Effector memory CD8-positive, alpha-beta T cell (primary cell): ENCODE measurements around the gene IL17RB.
A peak's percentile ranks its signal among the peaks of the same experiment; 100 is the strongest.

Experiments used
- ATAC-seq: fragments of 150-1000 bp; cut with Tn5 transposase; replicated peaks from 2 replicates; pipeline ENCODE4 v1.10.0; 2021; ENCODE audit warnings: mild to moderate bottlenecking, moderate library complexity
- DNase-seq, 3 experiments: peaks; one replicate each; pipeline ENCODE4 v3.0.0; 2021
- H3K27ac Mint-ChIP-seq, 2 donors: one replicate each; pipeline ENCODE4 v1.8.0; 2022; ENCODE audit warnings: mild to moderate bottlenecking in 2 of 2, mixed read lengths in 2 of 2, moderate library complexity in 2 of 2
- H3K27me3 Mint-ChIP-seq, 2 donors: one replicate each; pipeline ENCODE4 v1.8.0; 2022; ENCODE audit warnings: mixed read lengths in 2 of 2
- H3K36me3 Mint-ChIP-seq: one replicate; pipeline ENCODE4 v1.8.0; 2022; ENCODE audit warnings: mild to moderate bottlenecking, moderate library complexity, mixed read lengths; ENCODE audit not compliant: insufficient read depth
- H3K4me1 Mint-ChIP-seq, 2 donors: one replicate each; pipeline ENCODE4 v1.8.0; 2022; ENCODE audit warnings: low read depth in 2 of 2, mixed read lengths in 2 of 2
- H3K4me3 Mint-ChIP-seq, 2 donors: one replicate each; pipeline ENCODE4 v1.8.0; 2022; ENCODE audit warnings: mild to moderate bottlenecking in 2 of 2, mixed read lengths in 2 of 2, moderate library complexity in 2 of 2
- H3K9me3 Mint-ChIP-seq, 2 donors: one replicate each; pipeline ENCODE4 v1.8.0; 2022; ENCODE audit warnings: mixed read lengths in 2 of 2

The IL17RB gene

DNA sequence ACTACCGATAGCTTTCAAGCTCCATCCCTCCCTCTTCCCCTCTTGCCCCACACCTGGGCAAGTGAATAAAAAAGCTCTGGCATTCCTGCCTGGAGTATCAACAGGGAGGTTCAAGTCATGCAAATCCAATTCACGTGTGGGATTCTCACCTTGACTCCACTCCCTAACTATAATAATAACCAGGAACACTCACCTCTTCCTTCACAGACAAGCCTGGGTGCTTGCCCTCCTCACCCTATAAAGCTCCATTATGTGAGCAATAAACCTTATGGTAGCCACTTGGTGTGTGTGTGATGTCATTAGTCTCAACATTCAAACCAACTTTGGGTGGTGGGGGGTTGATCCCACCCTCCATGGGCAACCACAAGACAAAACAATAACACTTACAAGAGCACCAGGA lies 16.8 kb upstream of the IL17RB start:
- no peaks in the 10 kb centered on the region for H3K36me3 Mint-ChIP-seq
- H3K27me3 Mint-ChIP-seq: no peaks in the 10 kb centered on the region
- ATAC-seq (no peak), DNase-seq (no peak)
- no peak overlapping the region for H3K27ac Mint-ChIP-seq
- no peak overlapping the region for H3K4me3 Mint-ChIP-seq
- H3K4me1 Mint-ChIP-seq: no peaks in the 10 kb centered on the region
- no peaks in the 10 kb centered on the region for H3K9me3 Mint-ChIP-seq

DNA sequence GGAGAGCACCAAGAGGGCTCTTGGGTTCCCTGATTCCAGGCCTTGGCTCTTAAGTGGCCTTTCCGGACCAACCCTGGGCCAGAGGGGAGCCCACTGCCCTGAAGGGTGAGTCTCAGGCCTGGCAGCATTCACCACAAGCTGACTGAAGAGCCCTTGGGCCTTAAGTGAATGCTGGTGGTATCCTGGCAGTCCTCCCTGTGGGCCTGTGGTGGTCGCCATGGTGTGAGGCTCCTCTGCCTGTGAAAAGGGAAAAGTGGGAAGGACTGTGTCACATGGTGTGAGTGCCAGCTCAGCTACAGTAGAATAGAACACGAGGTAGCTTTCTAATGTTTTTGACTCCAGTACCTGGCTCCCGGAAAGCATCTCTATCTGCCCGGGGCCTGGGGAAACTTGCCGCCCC lies 15.4 kb upstream of the IL17RB start:
- no peaks in the 10 kb centered on the region for H3K27me3 Mint-ChIP-seq
- H3K4me3 Mint-ChIP-seq: no peak overlapping the region
- no peak overlapping the region for H3K27ac Mint-ChIP-seq
- DNase-seq (no peak), ATAC-seq (no peak)
- no peaks in the 10 kb centered on the region for H3K4me1 Mint-ChIP-seq
- H3K36me3 Mint-ChIP-seq: no peaks in the 10 kb centered on the region
- H3K9me3 Mint-ChIP-seq: no peaks in the 10 kb centered on the region

DNA sequence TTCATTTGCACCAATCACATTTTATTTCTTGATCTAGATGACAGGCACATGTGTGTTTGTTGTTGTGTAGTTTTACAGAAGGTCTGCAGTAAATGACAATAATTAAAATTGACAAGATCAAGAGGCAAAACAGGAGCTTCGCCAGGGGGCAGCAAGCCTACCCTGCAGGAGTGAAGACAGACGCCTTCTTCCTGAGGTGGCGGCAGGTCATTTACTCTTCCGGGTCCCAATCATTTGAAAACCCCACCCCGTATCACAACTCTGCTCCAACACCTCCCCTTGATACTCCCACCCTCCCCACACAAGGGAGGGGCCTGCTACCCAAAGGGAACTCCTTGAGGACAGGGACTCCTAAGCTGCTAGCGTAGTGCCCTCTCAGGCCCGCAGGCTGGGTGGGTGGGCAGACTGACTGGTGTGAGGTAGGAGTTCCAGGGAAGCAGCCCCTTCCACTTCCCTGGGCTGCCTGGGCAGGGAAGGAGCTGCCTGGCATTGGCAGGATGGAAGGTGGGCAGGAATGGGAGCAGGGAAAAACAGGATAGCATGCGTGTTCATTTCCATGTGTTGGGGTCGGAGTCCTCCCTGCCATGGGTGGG lies 13.2 kb upstream of the IL17RB start:
- DNase-seq (no peak), ATAC-seq (no peak)
- H3K4me3 Mint-ChIP-seq: no peak overlapping the region
- no peaks in the 10 kb centered on the region for H3K36me3 Mint-ChIP-seq
- no peak overlapping the region for H3K27ac Mint-ChIP-seq
- H3K4me1 Mint-ChIP-seq: peaks cover 0 to 8% of the 10 kb centered on the region in 2 donors
- no peaks in the 10 kb centered on the region for H3K9me3 Mint-ChIP-seq
- H3K27me3 Mint-ChIP-seq: peaks cover 3 to 4% of the 10 kb centered on the region in 2 donors

DNA sequence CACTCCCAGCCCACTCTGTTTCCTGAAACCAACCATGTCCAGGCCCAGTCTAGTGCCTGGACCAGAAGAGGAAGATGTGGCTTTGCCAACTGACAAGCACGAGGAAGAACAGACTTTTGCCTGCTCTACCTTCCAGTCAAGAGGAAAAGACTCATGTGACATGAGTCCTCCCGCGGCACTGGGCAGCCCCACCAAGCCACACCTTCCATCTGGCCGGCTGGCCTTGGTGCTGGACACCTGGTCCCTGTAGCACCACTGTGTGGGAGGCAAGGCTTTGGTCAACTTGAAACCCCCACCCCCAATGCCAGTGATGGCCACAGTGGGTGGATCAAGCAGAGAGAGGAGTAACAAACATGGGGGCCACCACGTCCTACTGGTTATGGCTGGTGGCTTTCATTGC lies 12.7 kb upstream of the IL17RB start:
- Mint-ChIP-seq H3K27me3 (peaks cover 7 to 10% of the 10 kb centered on the region in 2 donors), H3K36me3 (no peaks in the 10 kb centered on the region), H3K4me1 (peaks cover 0 to 9% of the 10 kb centered on the region in 2 donors), H3K27ac (no peak overlapping the region), H3K4me3 (no peak overlapping the region), H3K9me3 (no peaks in the 10 kb centered on the region)
- ATAC-seq (no peak), DNase-seq (no peak)

DNA sequence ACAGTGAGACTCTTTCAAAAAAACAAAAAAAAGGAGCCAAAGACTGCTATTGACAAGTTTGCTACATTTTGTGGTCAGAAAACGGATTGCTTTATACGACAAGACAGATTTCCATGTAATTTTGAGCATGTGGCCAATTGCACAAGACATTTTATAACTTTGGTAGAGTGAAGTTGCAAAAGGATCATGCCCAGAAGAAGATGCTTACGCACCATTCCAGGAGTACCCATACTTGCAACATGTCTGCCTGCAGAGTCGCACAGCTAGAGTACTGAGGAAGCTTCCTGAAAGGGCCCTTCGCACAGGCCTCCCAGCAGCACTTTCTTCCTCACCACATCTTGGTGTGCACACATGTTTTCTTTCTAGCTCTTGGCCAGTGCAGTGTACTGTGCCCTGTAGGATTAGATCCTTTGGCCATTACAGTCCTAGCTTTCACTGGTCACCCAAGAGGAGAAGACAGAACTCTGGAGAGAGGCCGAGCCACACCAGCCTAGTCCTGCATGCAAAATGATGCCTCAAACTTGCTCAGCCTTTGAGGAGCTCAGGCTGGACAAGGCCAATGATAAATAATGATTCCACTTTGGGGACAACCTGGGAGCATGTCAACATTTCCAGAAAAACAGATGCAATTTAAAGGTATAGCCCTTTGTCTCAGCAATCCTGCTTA lies 11.8 kb upstream of the IL17RB start:
- Mint-ChIP-seq H3K27me3 (peaks cover 12 to 13% of the 10 kb centered on the region in 2 donors), H3K36me3 (no peaks in the 10 kb centered on the region), H3K9me3 (no peaks in the 10 kb centered on the region), H3K4me1 (peaks cover 0 to 9% of the 10 kb centered on the region in 2 donors), H3K27ac (no peak overlapping the region), H3K4me3 (no peak overlapping the region)
- ATAC-seq: no peak
- no peak for DNase-seq

DNA sequence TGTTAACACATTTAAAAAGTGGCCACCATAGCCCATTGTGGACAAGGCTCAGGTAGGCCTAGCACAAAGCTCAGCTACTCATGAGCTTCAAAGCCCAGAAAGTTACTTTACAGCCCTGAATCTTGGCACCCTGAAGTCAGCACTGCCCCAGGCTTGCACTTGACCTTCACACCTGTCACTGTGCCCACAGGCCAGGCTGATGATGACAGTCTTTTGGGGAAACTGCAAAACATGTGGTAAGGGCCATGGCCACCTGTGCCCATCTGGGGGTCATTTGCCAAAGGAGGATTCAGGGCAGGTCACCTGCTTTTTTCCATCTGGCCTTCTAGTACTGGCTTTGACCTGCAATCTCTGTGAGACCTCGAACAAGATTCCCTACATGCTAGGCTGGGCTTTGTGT lies 11.1 kb upstream of the IL17RB start:
- Mint-ChIP-seq H3K27ac (peak overlapping the region; percentile 24 to 56), H3K27me3 (peaks cover 12 to 18% of the 10 kb centered on the region in 2 donors), H3K4me3 (no peak overlapping the region), H3K36me3 (no peaks in the 10 kb centered on the region), H3K4me1 (peaks cover 0 to 9% of the 10 kb centered on the region in 2 donors), H3K9me3 (no peaks in the 10 kb centered on the region)
- ATAC-seq (no peak), DNase-seq (no peak)

DNA sequence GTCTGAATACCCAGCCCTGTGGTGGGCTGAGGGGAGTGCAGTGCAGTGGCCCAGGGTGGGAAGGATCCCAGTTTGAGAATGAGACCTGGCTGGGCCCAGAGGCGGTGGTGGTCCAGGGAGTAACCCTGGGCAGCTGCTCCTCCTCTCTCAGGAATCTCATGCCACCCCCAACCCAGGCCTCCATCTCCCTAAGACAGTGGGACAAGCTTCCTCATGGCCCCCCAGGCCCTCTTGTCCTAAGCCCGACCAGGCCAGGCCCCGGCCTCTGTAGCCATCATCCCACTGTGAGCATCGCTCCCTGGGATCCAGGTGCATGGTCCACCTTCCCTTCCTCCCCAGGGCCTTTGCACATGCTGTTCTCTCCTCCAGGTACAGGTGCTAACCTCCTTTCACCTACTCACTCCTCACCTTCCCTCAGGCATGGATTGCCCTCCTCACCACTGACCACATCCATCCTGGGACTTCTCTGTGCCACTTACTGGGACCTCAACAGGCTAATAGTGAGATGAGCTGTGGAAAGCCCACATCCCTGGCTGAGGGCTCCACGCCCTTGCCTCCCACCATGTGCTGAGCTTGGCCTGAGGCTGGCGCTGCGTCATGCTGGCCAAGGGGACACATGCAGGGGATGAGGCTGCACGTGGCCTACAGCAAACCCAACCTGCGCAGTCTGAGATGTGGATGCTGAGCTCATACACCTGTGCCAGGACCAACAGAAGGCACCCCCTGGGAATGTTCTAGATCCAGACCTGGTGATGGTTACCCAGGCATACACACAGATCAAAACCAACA lies 10.1 kb upstream of the IL17RB start:
- no peaks in the 10 kb centered on the region for H3K36me3 Mint-ChIP-seq
- DNase-seq: no peak
- no peaks in the 10 kb centered on the region for H3K9me3 Mint-ChIP-seq
- H3K4me3 Mint-ChIP-seq: no peak overlapping the region
- H3K4me1 Mint-ChIP-seq: peaks cover 0 to 9% of the 10 kb centered on the region in 2 donors
- peaks cover 12 to 18% of the 10 kb centered on the region in 2 donors for H3K27me3 Mint-ChIP-seq
- no peak for ATAC-seq
- peak overlapping the region in 1 of 2 donors; percentile 24 for H3K27ac Mint-ChIP-seq

DNA sequence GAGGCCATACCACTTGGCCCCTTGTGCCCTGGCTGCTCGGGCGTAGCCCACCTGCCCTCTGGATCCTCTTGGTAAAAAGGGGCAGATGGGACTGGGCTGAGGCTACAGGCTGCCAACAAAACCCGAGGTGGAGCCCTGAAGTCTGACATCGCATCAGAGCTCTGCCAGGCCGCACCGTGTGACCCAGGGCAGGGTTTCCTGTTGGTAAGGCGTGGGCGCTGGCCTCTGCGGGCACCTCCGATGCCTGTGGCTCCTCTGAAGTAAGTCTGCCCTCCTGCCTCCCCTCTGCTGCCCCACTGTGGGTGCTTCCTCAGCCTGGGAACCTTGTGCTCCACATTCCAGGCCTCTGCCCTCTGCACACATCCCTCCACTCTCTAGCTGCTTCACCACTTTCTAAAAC lies 9.0 kb upstream of the IL17RB start:
- no peak for DNase-seq
- no peaks in the 10 kb centered on the region for H3K36me3 Mint-ChIP-seq
- peaks cover 0 to 9% of the 10 kb centered on the region in 2 donors for H3K4me1 Mint-ChIP-seq
- no peak overlapping the region for H3K4me3 Mint-ChIP-seq
- peak; percentile 52 for ATAC-seq
- peaks cover 13 to 18% of the 10 kb centered on the region in 2 donors for H3K27me3 Mint-ChIP-seq
- H3K27ac Mint-ChIP-seq: peak overlapping the region in 1 of 2 donors; percentile 60
- no peaks in the 10 kb centered on the region for H3K9me3 Mint-ChIP-seq

DNA sequence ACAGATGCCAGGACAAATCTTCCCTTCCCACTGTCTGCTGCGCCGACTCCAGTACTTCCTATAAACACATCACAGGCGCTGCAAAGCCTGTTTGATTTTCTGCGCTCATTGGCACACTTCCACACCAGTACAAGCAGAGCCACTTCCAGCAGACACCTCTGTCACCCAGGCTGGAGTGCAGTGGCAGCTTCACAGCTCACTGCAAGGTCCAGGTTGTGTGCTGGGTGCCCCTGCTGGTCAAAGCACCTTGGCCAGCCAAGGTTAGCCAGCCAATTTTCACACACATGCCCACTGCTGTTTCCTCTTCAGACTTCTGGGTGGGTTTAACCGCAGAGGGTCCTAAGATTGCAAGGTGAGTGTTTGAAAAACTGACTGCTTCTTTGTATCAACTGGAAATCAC lies 5.1 kb upstream of the IL17RB start:
- H3K4me3 Mint-ChIP-seq: no peak overlapping the region
- ATAC-seq (no peak), DNase-seq (no peak)
- H3K9me3 Mint-ChIP-seq: no peaks in the 10 kb centered on the region
- H3K36me3 Mint-ChIP-seq: peaks cover 2% of the 10 kb centered on the region
- no peak overlapping the region for H3K27ac Mint-ChIP-seq
- H3K27me3 Mint-ChIP-seq: peaks cover 39 to 48% of the 10 kb centered on the region in 2 donors
- H3K4me1 Mint-ChIP-seq: peaks cover 0 to 11% of the 10 kb centered on the region in 2 donors

DNA sequence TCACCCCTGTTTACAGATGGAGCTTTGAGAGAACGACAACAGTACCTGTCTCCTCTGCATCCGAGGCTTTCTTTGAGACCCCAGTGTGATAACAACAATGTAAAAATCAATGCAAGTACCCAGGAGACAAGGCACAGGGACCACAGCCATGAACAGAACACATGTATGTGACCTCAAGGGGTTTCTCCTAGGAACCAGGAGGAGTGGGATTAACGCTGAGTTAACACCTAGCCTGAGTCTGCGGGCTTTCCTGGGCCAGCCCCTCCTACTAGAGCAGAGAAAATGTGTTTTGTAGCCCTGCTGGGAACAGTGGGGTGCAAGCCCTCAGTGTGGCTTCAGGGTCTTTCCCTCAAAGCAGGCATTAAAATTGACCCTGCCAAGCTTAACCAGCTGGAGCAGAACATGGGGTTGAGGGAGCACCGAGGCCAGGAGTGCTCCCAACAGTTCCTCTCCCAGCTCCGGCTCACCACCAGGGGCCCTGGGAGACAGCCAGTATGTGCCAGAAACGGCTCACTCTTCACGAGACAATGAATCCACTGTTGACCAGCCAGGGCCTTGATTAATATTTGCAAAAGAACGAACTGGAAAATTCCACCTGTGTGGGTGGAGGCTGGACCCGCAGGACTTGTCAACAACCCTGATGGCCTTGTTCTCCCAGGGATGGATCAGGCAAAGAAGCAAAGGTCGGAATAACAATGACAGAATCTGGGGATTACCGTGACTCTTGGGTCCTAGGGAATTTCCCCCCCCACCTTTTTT lies 3.8 kb upstream of the IL17RB start:
- no peak overlapping the region for H3K4me3 Mint-ChIP-seq
- H3K36me3 Mint-ChIP-seq: peaks cover 2% of the 10 kb centered on the region
- no peak overlapping the region for H3K27ac Mint-ChIP-seq
- H3K4me1 Mint-ChIP-seq: peaks cover 0 to 6% of the 10 kb centered on the region in 2 donors
- no peak for ATAC-seq
- no peaks in the 10 kb centered on the region for H3K9me3 Mint-ChIP-seq
- H3K27me3 Mint-ChIP-seq: peaks cover 42 to 61% of the 10 kb centered on the region in 2 donors
- DNase-seq: no peak

DNA sequence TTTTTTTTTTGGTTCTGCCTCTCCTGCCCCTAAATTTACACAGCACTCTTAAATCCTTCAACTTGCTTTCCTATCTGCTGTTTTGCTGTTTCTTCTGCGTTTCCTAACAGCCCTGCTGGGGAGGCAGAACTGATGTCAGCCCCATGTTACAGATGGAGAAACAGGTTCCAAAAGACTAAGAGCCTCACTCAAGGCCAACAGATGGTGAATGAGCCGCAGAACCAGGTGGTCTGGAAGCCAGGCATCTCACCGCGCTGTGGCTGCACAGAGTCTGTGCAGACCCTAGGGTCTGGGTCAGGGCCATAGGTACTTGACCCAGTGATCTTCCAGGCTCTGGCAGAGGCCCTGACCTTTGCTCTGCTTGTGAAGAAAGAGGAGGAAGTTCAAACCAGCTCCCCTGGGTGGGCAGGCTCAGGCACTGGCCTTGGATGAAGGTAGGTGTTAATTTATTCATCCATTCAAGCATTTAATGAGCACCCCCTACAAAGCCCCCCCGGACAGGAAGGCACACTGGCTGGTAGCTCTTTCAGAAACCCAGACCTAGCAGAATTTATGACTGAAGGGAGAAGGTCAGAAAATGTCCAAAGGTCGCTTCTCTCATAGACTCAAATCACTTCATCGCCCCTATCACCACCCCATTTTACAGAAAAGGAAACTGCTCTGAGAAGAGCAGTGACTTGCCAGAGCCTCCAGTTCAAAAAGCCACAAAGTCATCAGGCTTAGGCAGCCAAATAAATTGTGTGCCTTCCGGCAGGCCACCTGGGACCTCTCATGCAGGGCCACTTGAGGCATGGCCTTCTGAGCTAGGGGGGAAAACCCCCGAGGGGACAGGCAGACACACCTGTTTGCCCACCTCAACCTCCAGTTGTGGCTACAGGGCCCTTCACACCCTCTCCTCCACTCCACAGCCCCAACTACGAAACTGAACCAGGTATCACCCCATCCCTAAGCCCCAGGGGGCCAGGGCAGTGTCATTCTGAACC lies 2.9 kb upstream of the IL17RB start:
- no peak for DNase-seq
- peaks cover 45 to 60% of the 10 kb centered on the region in 2 donors for H3K27me3 Mint-ChIP-seq
- no peaks in the 10 kb centered on the region for H3K9me3 Mint-ChIP-seq
- no peak overlapping the region for H3K4me3 Mint-ChIP-seq
- peaks cover 2% of the 10 kb centered on the region for H3K36me3 Mint-ChIP-seq
- peaks cover 0 to 3% of the 10 kb centered on the region in 2 donors for H3K4me1 Mint-ChIP-seq
- ATAC-seq: no peak
- peak overlapping the region in 1 of 2 donors; percentile 49 for H3K27ac Mint-ChIP-seq

DNA sequence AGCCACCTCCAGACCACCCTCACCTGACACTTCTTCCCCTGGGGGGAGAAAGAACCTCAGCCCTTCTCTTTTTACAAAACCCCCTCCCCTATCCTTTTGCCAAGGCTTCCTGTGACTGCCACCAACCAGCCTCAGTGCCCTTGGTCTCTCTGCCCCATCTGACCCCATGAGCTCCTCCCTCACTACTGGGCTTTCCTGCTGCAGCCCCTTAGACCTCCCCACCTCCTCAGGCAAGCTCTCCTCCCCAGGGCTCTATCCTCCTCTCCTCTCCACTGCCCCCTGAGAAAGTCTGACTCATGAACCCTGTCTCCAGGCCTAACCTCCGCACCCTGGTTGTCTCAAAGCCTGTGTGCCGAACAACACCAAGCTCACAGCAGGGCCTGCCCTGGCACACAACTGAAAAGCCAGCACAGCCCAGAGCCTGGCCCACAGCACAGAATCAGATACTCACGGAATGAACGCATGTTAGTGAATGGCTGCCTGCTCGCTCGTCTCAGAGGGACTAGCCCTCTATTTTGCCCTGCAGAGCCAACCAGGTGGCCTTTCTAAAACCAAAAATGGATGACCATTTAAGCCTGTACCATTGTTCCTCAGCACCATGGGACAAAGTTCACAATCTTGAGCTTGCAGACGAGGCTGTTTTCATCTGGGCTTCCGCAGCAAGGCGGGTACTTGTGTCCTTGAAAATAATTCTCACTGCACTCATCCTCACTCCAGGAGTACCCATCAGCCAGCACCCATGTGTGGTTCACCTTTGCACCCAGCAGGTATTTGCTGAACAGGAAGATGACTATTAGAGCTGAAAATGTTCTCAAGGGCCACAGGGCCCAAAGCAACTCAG lies 1.9 kb upstream of the IL17RB start:
- peaks cover 0 to 3% of the 10 kb centered on the region in 2 donors for H3K4me1 Mint-ChIP-seq
- DNase-seq: no peak
- H3K27ac Mint-ChIP-seq: peak overlapping the region in 1 of 2 donors; percentile 49
- ATAC-seq: no peak
- H3K36me3 Mint-ChIP-seq: peaks cover 2% of the 10 kb centered on the region
- no peaks in the 10 kb centered on the region for H3K9me3 Mint-ChIP-seq
- H3K4me3 Mint-ChIP-seq: no peak overlapping the region
- H3K27me3 Mint-ChIP-seq: peaks cover 43 to 66% of the 10 kb centered on the region in 2 donors
